Kidney epithelial cell (primary cell): ENCODE measurements around the gene FCGR2B. TPM values are rescaled to one million over a fixed set of nuclear protein-coding genes. Genes with fewer than 3 reads are reported as not detected.
"Not testable (repeated sequence)": the region's sequence is repeated elsewhere in the genome, so short reads cannot be mapped to it uniquely, and the experiment has no call there.

ENCODE experiments used
- DNase-seq: peaks from one replicate; pipeline ENCODE4 v3.0.0-alpha.2; 2010; ENCODE audit warnings: low read depth
- H3K27me3 ChIP-seq: 2 replicates; pipeline ENCODE4 v1.6.0; 2011; ENCODE audit warnings: low read length; ENCODE audit not compliant: control insufficient read depth, insufficient read depth
- H3K36me3 ChIP-seq: 2 replicates; pipeline ENCODE4 v1.5.1; 2011; ENCODE audit warnings: low read length; ENCODE audit not compliant: control insufficient read depth, insufficient read depth
- H3K4me3 ChIP-seq: 2 replicates; pipeline ENCODE4 v1.5.1; 2011; ENCODE audit warnings: low read depth, mild to moderate bottlenecking, control low read depth, low read length
- total RNA-seq: library from RNA; depleted of rRNA; stranded (reverse); fragments of >200 nt; gene quantifications from 2 replicates; pipeline ENCODE4 v1.2.3, GENCODE V29; 2015
- TF ChIP-seq, protein P1 (sequence below): IDR thresholded peaks from 2 replicates; pipeline ENCODE4 v1.5.1; 2011; ENCODE audit warnings: mild to moderate bottlenecking, moderate library complexity, low read length, control low read depth, inconsistent platforms; ENCODE audit not compliant: insufficient read depth, poor library complexity, severe bottlenecking

FCGR2B gene
- total RNA-seq, 1 donor from 2014 or later, result not detected

DNA sequence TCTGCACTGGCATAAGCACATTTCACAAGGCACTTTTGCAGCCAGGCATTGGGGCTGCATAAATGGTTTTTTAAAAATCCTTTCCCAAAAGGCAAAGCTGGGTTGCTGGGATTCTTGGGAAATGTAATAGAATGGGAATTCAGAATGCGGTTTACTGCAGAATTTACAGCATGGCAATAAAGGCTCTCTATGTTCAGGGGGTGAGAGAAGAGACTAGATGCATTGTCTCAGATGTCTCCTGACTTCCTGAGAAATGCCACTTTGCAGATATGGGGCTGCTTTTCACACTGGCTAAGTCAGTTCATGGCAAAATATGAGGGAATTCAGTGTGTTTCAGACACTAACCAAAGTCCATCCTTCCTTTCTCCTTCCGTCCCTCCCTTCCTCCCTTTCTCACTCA, 13.5 kb downstream of the FCGR2B start:
- no peak for DNase-seq
- Histone ChIP-seq H3K27me3 (no peaks in the 10 kb centered on the region), H3K36me3 (no peaks in the 10 kb centered on the region), H3K4me3 (no peak overlapping the region)
- TF ChIP-seq, protein P1, sequence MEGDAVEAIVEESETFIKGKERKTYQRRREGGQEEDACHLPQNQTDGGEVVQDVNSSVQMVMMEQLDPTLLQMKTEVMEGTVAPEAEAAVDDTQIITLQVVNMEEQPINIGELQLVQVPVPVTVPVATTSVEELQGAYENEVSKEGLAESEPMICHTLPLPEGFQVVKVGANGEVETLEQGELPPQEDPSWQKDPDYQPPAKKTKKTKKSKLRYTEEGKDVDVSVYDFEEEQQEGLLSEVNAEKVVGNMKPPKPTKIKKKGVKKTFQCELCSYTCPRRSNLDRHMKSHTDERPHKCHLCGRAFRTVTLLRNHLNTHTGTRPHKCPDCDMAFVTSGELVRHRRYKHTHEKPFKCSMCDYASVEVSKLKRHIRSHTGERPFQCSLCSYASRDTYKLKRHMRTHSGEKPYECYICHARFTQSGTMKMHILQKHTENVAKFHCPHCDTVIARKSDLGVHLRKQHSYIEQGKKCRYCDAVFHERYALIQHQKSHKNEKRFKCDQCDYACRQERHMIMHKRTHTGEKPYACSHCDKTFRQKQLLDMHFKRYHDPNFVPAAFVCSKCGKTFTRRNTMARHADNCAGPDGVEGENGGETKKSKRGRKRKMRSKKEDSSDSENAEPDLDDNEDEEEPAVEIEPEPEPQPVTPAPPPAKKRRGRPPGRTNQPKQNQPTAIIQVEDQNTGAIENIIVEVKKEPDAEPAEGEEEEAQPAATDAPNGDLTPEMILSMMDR, result no peak

DNA sequence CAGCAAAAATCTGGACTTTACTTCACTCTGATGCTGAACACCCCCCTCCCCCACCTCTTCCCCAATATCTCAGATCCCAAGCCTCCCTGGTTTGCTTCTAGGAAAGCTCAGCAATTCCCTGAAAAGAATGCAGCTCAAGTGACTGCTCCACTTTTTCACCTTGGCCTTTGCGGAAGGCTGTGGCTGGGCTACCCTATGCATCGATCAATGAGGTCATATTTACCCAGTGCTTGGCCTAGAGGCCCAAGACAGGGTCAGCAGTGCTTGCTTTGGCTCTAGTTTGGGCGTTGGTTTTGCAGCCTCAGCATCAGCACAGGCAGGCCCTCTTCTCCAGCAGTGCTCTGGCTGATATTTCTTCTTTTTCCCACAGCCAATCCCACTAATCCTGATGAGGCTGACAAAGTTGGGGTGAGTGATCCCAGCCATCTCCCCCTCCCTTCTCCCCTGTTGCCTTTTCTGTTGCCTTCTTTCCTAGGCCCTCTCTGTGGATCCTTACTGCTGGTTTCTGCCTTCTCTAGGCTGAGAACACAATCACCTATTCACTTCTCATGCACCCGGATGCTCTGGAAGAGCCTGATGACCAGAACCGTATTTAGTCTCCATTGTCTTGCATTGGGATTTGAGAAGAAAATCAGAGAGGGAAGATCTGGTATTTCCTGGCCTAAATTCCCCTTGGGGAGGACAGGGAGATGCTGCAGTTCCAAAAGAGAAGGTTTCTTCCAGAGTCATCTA, 14.2 kb downstream of the FCGR2B start:
- no peaks in the 10 kb centered on the region for H3K36me3 ChIP-seq
- no peak for DNase-seq
- TF ChIP-seq, protein P1, result no peak
- H3K27me3 ChIP-seq, result no peaks in the 10 kb centered on the region
- no peak overlapping the region for H3K4me3 ChIP-seq

DNA sequence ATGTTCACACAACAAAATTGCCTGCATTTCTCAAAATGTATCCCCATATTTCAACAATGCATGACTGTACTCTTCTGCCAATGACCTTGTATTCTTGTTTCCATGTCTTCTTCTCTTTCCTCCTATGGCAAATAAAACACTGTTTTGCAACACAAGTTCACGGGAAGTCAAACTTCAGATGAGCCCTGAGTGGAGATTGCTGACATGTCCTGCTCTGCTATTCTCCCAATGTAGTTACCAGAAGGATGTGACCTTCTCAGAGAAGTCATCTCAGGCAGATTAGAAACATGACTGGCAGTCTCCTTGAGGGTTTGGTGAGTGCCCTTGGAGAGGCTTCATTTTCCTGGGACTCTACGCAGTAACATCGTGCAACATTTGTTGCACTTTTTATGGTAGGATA, 15.6 kb downstream of the FCGR2B start:
- DNase-seq, result no peak
- Histone ChIP-seq H3K36me3 (no peaks in the 10 kb centered on the region), H3K4me3 (no peak overlapping the region), H3K27me3 (no peaks in the 10 kb centered on the region)
- TF ChIP-seq, protein P1, result no peak

DNA sequence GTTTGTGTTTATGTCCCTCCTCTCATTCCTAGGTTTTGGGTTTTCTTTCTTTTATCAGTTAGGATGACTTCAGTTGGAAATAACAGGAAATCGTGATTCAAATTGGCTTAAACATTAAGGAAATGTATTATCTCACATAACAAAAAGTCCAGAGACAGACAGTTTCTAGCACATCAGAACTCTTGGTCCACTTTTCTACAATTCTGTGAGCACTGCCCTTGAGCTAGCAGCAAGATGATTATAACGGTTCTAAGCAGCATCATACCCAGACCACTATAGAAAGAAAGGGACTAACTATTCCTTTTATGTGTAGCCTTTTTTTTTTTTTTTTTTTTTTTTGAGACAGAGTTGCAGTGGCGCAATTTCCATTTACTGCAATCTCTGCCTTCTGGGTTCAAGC, 18.9 kb downstream of the FCGR2B start:
- Histone ChIP-seq H3K36me3 (no peaks in the 10 kb centered on the region), H3K4me3 (no peak overlapping the region), H3K27me3 (no peaks in the 10 kb centered on the region)
- TF ChIP-seq, protein P1, result no peak
- DNase-seq, result no peak

DNA sequence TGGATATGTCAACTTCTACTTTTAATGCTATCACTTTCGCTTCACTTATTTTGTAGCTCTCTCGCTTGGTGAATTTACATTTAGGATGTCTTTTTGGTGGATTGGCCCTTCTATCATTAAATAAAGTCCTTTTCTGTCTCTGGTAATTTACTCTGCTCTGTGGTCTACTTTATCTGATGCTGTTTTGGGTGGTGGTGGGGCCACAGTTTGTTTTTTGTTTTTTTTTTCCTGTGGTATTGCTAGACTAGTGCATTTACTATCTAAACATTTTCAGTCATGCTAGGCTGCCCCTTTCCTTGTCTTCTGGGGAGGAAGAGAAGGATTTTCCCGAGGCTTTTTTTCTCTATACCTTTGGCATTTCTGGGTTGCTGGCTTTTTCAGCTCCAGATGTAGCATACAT, 26.0 kb downstream of the FCGR2B start:
- no peaks in the 10 kb centered on the region for H3K27me3 ChIP-seq
- TF ChIP-seq, protein P1, result no peak
- DNase-seq, result no peak

DNA sequence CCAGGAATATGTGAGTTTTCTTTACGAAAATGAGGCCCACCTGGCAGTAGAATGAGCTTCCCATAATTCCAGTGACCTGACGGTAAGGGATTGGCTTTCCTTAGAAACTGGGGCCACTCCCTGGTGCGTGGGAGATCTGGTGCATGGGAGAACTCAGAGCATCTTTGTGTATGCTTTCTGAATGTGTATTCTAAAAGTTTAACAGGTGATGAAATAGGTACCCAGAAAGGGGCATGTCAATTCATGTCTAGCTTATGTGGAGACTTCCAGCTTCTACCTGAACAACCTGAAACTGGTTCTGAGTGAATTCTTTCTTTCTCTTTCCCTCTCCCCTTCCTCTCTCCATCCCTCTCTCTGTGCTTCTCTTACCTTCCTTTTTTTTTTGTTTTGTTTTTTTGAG, 28.9 kb downstream of the FCGR2B start:
- H3K4me3 ChIP-seq, result no peak overlapping the region
- DNase-seq, result no peak
- H3K36me3 ChIP-seq, result no peaks in the 10 kb centered on the region
- TF ChIP-seq, protein P1, result no peak
- no peaks in the 10 kb centered on the region for H3K27me3 ChIP-seq

More for the DNA sequence above, 26.0 kb downstream of the FCGR2B start:
- H3K4me3 ChIP-seq, result no peak overlapping the region
- H3K36me3 ChIP-seq, result no peaks in the 10 kb centered on the region

DNA sequence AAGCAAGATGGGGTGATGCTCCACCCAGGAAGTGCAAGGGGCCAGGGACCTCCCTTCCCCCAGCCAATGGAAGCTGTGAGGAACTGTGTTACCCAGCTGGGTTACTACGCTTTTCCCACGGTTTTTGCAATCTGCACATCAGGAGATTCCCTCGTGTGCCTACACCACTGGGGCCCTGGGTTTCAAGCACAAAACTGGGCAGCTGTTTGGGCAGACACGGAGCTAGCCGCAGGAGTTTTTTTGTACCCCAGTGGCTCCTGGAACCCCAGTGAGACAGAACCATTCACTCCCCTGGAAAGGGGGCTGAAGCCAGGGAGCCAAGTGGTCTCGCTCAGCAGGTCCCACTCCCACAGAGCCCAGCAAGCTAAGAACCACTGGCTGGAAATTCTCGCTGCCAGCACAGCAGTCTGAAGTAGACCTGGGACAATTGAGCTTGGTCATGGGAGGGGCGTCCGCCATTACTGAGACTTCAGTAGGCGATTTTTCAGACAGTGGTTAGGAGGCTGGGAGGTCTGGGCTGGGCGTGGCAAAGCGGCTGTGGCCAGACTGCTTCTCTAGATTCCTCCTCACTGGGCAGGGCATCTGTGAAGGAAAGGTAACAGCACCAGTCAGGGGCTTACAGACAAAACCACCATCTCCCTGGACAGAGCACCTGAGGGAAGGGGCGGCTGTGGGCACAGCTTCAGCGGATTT, 30.2 kb downstream of the FCGR2B start:
- not testable (repeated sequence) for DNase-seq, H3K4me3 ChIP-seq, H3K27me3 ChIP-seq, H3K36me3 ChIP-seq

DNA sequence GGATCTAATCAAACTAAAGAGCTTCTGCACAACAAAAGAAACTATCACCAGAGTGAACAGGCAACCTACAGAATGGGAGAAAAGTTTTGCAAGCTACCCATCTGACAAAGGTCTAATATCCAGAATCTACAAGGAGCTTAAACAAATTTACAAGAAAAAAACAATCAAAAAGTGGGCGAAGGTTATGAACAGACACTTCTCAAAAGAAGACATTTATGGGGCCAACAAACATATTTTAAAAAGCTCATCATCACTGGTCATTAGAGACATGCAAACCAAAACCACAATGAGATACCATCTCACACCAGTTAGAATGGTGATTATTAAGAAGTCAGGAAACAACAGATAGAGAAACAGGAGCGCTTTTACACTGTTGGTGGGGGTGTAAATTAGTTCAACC, 35.4 kb downstream of the FCGR2B start:
- not testable (repeated sequence) for DNase-seq, H3K4me3 ChIP-seq, H3K27me3 ChIP-seq, H3K36me3 ChIP-seq
